ENCODE results near the gene CARMIL1. TPM values are rescaled to one million over a fixed set of nuclear protein-coding genes. Genes with fewer than 3 reads are reported as not detected.

The CARMIL1 gene
- total RNA-seq, 1 experiment from 2014 or later: 16.0 TPM

DNA sequence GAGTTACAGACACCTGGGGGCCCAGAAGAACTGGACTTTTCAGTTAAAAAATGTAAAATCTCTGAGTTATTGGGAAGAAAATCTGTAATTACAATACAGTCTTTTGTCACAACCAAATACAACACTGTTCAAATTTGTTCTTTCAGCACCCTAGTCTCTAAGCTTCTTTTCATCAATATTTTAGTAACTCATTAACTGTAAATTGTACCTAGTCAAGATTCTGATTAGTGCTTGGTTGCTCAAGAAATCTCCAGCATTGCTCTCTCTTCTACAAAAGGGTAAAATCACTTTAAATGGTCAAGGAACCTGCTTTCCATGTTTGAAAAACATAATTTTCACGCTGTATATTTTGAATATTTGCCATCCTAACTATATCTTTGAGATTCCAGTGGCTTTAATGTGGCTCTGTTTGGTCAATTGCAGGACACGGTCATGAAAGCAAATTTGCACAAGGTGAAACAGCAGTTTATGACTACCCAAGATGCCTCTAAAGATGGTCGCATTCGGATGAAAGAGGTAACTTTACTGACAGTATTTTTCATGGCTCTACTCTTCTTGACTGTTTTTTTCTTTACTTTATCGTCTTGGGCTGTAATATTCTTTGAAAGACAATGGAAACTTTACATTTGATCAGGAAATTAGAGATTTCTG, 382.1 kb downstream of the CARMIL1 start:
- DNase-seq (ENCODE audit: low read depth): no peak
- in situ Hi-C loops (cut with HindIII; ENCODE audit: low pct_unique_long_range_greater_than_20kb, low sequenced_read_pairs): no loop called here

- in situ Hi-C loops (cut with HindIII; ENCODE audit: low pct_unique_long_range_greater_than_20kb, low sequenced_read_pairs): no loop called here
- DNase-seq (ENCODE audit: low read depth): no peak
These were observed 386.3 kb downstream of the CARMIL1 start for GRCh38 chr6:25665455-25665854.

GRCh38 chr6:25669413-25669812, 390.2 kb downstream of the CARMIL1 start:
- in situ Hi-C loops (cut with HindIII; ENCODE audit: low pct_unique_long_range_greater_than_20kb, low sequenced_read_pairs): no loop called here
- DNase-seq (ENCODE audit: low read depth): no peak

All from Caki2 (cell line).